H1 (cell line): ENCODE measurements around the gene NOM1. TPM values are rescaled to one million over a fixed set of nuclear protein-coding genes. Genes with fewer than 3 reads are reported as not detected.
A peak's percentile ranks its signal among the peaks of the same experiment; 100 is the strongest.

Source experiments
- CTCF ChIA-PET: fragments of 300-600 bp; sonication (Branson Sonifier 250); formaldehyde crosslinking; loops from one replicate; lab custom pipeline; 2021; ENCODE audit not compliant: partially characterized antibody; lab: Charles Lee
- POLR2A ChIA-PET: fragments of 300-600 bp; sonication (Branson Sonifier 250); formaldehyde crosslinking; loops from one replicate; lab custom pipeline; 2021; ENCODE audit warnings: inconsistent platforms; ENCODE audit not compliant: partially characterized antibody; lab: Charles Lee
- DNase-seq, 2 experiments: peaks; one replicate each; pipeline versions ENCODE4 v3.0.0 to v3.0.0-alpha.2; 2010 to 2022; ENCODE audit warnings: low spot score in 2 of 2, low read depth in 1 of 2, mixed read lengths in 1 of 2
- FAIRE-seq: peaks from 2 replicates; lab custom pipeline; 2011; peaks lifted over from hg19 to GRCh38; lab: Jason Lieb, UNC
- H2AFZ ChIP-seq: 2 replicates; pipeline ENCODE4 v1.8.1; 2012; ENCODE audit warnings: low read length, inconsistent platforms
- H2AK5ac ChIP-seq: 2 replicates; pipeline ENCODE4 v1.6.1; 2013; ENCODE audit warnings: low read depth, low read length
- H2BK120ac ChIP-seq: replicated peaks from 2 replicates; pipeline ENCODE3; 2013; ENCODE audit warnings: low read depth, low read length, inconsistent platforms
- H2BK12ac ChIP-seq: 2 replicates; pipeline ENCODE4 v1.6.1; 2013; ENCODE audit warnings: low read depth, low read length
- H2BK15ac ChIP-seq: 2 replicates; pipeline ENCODE4 v1.6.1; 2013; ENCODE audit warnings: low read length
- H2BK20ac ChIP-seq: 2 replicates; pipeline ENCODE4 v1.6.1; 2013; ENCODE audit warnings: low read length
- H2BK5ac ChIP-seq: 2 replicates; pipeline ENCODE4 v1.6.1; 2013; ENCODE audit warnings: low read depth, low read length
- H3K14ac ChIP-seq: 2 replicates; pipeline ENCODE4 v1.6.1; 2013; ENCODE audit warnings: inconsistent platforms; ENCODE audit not compliant: insufficient read length
- H3K18ac ChIP-seq: 2 replicates; pipeline ENCODE4 v1.6.1; 2013; ENCODE audit warnings: low read length; ENCODE audit errors: extremely low read depth
- H3K23ac ChIP-seq: 2 replicates; pipeline ENCODE4 v1.6.1; 2013; ENCODE audit warnings: inconsistent platforms; ENCODE audit not compliant: insufficient read length
- H3K23me2 ChIP-seq: 2 replicates; pipeline ENCODE4 v1.6.1; 2013; ENCODE audit warnings: low read depth, low read length
- H3K27ac ChIP-seq: 2 replicates; pipeline ENCODE4 v1.6.1; 2011; ENCODE audit warnings: low read depth, low read length, inconsistent platforms
- H3K27me3 ChIP-seq, 4 experiments: replicated peaks in 1 of 4; 1 replicate in 1 of 4; 2 replicates in 3 of 4; pipeline versions ENCODE4 v1.6.1 to v1.8.1; 2011 to 2013; ENCODE audit warnings: low read length in 3 of 4, mild to moderate bottlenecking in 3 of 4, inconsistent platforms in 2 of 4, mixed read lengths in 2 of 4, moderate library complexity in 1 of 4; ENCODE audit not compliant: control insufficient read depth in 3 of 4, insufficient read depth in 3 of 4; ENCODE audit errors: extremely low read depth in 1 of 4
- H3K36me3 ChIP-seq, 4 experiments: 2 replicates each; pipeline versions ENCODE4 v1.6.1 to v1.8.1; 2011 to 2013; ENCODE audit warnings: mild to moderate bottlenecking in 4 of 4, low read length in 3 of 4, moderate library complexity in 2 of 4, control low read depth in 1 of 4, inconsistent platforms in 1 of 4; ENCODE audit not compliant: insufficient read depth in 4 of 4, control insufficient read depth in 2 of 4
- H3K4ac ChIP-seq: replicated peaks from 2 replicates; pipeline ENCODE3; 2013; ENCODE audit warnings: low read length, low read depth, mixed read lengths, inconsistent platforms; ENCODE audit not compliant: insufficient read length
- H3K4me1 ChIP-seq, 4 experiments: replicated peaks in 1 of 4; 1 replicate in 1 of 4; 2 replicates in 3 of 4; pipeline versions ENCODE4 v1.6.1 to v1.8.1; 2011 to 2013; ENCODE audit warnings: low read length in 3 of 4, inconsistent platforms in 2 of 4, mixed read lengths in 1 of 4; ENCODE audit not compliant: insufficient read depth in 4 of 4, control insufficient read depth in 3 of 4
- H3K4me2 ChIP-seq, 2 experiments: 2 replicates each; pipeline versions ENCODE4 v1.6.1 to v1.8.1; 2011 to 2013; ENCODE audit warnings: low read depth in 2 of 2, low read length in 2 of 2, control low read depth in 1 of 2, inconsistent platforms in 1 of 2, mild to moderate bottlenecking in 1 of 2; ENCODE audit not compliant: insufficient read depth in 1 of 2
- H3K4me3 ChIP-seq, 4 experiments: fragments of 200-600, 300-600 bp in 1 of 4; sonication (generic), shearing (Covaris generic), sonication (Bioruptor Twin) in 1 of 4; 2 replicates each; pipeline versions ENCODE4 v1.5.1 to v1.8.1; 2011 to 2016; ENCODE audit warnings: low read length in 4 of 4, low read depth in 3 of 4, control low read depth in 2 of 4, inconsistent platforms in 2 of 4, mild to moderate bottlenecking in 2 of 4, mixed read lengths in 1 of 4, moderate library complexity in 1 of 4; ENCODE audit not compliant: insufficient read depth in 2 of 4; ENCODE audit errors: extremely low read depth in 1 of 4
- H3K56ac ChIP-seq: replicated peaks from 2 replicates; pipeline ENCODE3; 2013; ENCODE audit warnings: low read depth, mild to moderate bottlenecking, mixed read lengths, low read length, inconsistent platforms; ENCODE audit not compliant: insufficient read length
- H3K79me1 ChIP-seq: 2 replicates; pipeline ENCODE4 v1.6.1; 2013; ENCODE audit warnings: low read depth, low read length, control low read depth
- H3K79me2 ChIP-seq, 2 experiments: 2 replicates each; pipeline versions ENCODE4 v1.6.1 to v1.8.1; 2012 to 2013; ENCODE audit warnings: low read length in 2 of 2, mild to moderate bottlenecking in 2 of 2, inconsistent platforms in 1 of 2; ENCODE audit not compliant: insufficient read depth in 2 of 2, control insufficient read depth in 1 of 2
- H3K9ac ChIP-seq, 4 experiments: replicated peaks in 1 of 4; 1 replicate in 1 of 4; 2 replicates in 3 of 4; pipeline versions ENCODE4 v1.6.1 to v1.8.1; 2011 to 2013; ENCODE audit warnings: low read depth in 3 of 4, low read length in 3 of 4, control low read depth in 2 of 4, mild to moderate bottlenecking in 2 of 4, moderate library complexity in 2 of 4, inconsistent platforms in 1 of 4; ENCODE audit errors: extremely low read depth in 1 of 4
- H3K9me3 ChIP-seq, 2 experiments: 2 replicates each; pipeline versions ENCODE4 v1.6.1 to v1.8.1; 2012 to 2013; ENCODE audit warnings: mild to moderate bottlenecking in 2 of 2, moderate library complexity in 2 of 2, control low read depth in 1 of 2, inconsistent platforms in 1 of 2, low read depth in 1 of 2, low read length in 1 of 2, mixed read lengths in 1 of 2; ENCODE audit not compliant: insufficient read depth in 2 of 2
- H4K20me1 ChIP-seq, 2 experiments: replicated peaks in 1 of 2; 2 replicates each; pipeline versions ENCODE3 to v1.8.1; 2011 to 2013; ENCODE audit warnings: inconsistent platforms in 2 of 2, low read length in 2 of 2, mild to moderate bottlenecking in 1 of 2; ENCODE audit not compliant: insufficient read depth in 2 of 2, control insufficient read depth in 1 of 2
- H4K5ac ChIP-seq: 2 replicates; pipeline ENCODE4 v1.6.1; 2013; ENCODE audit warnings: low read length, low read depth, mixed read lengths, inconsistent platforms; ENCODE audit not compliant: insufficient read length
- H4K8ac ChIP-seq: 2 replicates; pipeline ENCODE4 v1.8.0; 2013; ENCODE audit warnings: mild to moderate bottlenecking, moderate library complexity, low read length, inconsistent platforms; ENCODE audit not compliant: insufficient read depth; ENCODE audit errors: extremely low read depth
- H4K91ac ChIP-seq: replicated peaks from 2 replicates; pipeline ENCODE3; 2013; ENCODE audit warnings: low read length, mixed read lengths, inconsistent platforms; ENCODE audit not compliant: insufficient read length
- ATF2 ChIP-seq: IDR thresholded peaks from 2 replicates; pipeline ENCODE4 v1.6.1; 2012; ENCODE audit warnings: low read length, inconsistent platforms
- CREB1 ChIP-seq: IDR thresholded peaks from 2 replicates; pipeline ENCODE4 v1.6.1; 2012; ENCODE audit warnings: inconsistent platforms
- FOSL1 ChIP-seq: IDR thresholded peaks from 2 replicates; pipeline ENCODE4 v1.6.1; 2011; ENCODE audit warnings: mild to moderate bottlenecking, low read depth, low read length, moderate library complexity; ENCODE audit not compliant: insufficient read depth
- JUN ChIP-seq: IDR thresholded peaks from 2 replicates; pipeline ENCODE4 v1.6.1; 2011; ENCODE audit warnings: low read depth, mild to moderate bottlenecking, improper control_type of control experiment, low read length
- RFX5 ChIP-seq: IDR thresholded peaks from 2 replicates; pipeline ENCODE4 v1.6.1; 2011; ENCODE audit warnings: low read depth, low read length, improper control_type of control experiment, borderline replicate concordance
- TAF7 ChIP-seq: optimal IDR thresholded peaks from 2 replicates; pipeline ENCODE3; 2011; ENCODE audit warnings: low read depth, mild to moderate bottlenecking, inconsistent platforms, low read length, moderate library complexity, borderline replicate concordance
- WGBS, 2 experiments: shearing (Covaris generic) in 1 of 2; methylation state at CpG; one replicate each; pipeline versions ENCODE4 v1.1.6 to v1.1.7; 2013 to 2015; ENCODE audit warnings: low lambda C conversion rate in 2 of 2, mixed read lengths in 2 of 2, inconsistent platforms in 1 of 2, low coverage in 1 of 2, missing lambda C conversion rate in 1 of 2; ENCODE audit not compliant: insufficient replicate concordance in 2 of 2, insufficient coverage in 1 of 2, insufficient read length in 1 of 2; ENCODE audit errors: extremely low coverage in 1 of 2, missing lambda C conversion rate in 1 of 2; 5-methylcytosine and 5-hydroxymethylcytosine counted together
- long read RNA-seq, 2 experiments: library from RNA in 1 of 2; library from capped mRNA in 1 of 2; stranded (forward); transcript quantifications; one replicate each; pipeline ENCODE4 v2.0.0, GENCODE V29; 2021; ENCODE audit warnings: inconsistent platforms in 1 of 2
- polyA minus RNA-seq, 3 experiments: library from RNA; depleted of rRNA, polyadenylated mRNA; stranded (reverse); fragments of >200 nt; gene quantifications; 1 replicate in 2 of 3; 2 replicates in 1 of 3; pipeline ENCODE4 v1.2.3, GENCODE V29; 2011
- polyA plus RNA-seq, 7 experiments: library from polyadenylated mRNA; depleted of rRNA in 3 of 7; stranded (reverse) in 5 of 7; unstranded in 2 of 7; fragments of >200 nt in 5 of 7; fragments of 200-250 nt in 2 of 7; gene quantifications; 1 replicate in 5 of 7; 2 replicates in 1 of 7; 4 replicates in 1 of 7; pipeline versions ENCODE4 v1.2.1 to v1.2.3, GENCODE V29; 2011 to 2013; ENCODE audit warnings: missing spikeins in 2 of 7, mixed read lengths in 2 of 7
- total RNA-seq: library from RNA; stranded (reverse); fragmentation: NEBNext Ultra II Directional; extraction: Animal tissue kit (Norgen Biotek cat#: 25700); gene quantifications from 2 replicates; pipeline ENCODE4 v1.2.1, GENCODE V29; 2021

Gene NOM1
- total RNA-seq (29.1 and 31.6 TPM in 2 replicates), polyA plus RNA-seq (2011; rRNA removed) (10.6 and 16.7 TPM in 2 replicates), polyA minus RNA-seq (2011; rRNA and poly(A)+ RNA removed) (24.8 and 31.5 TPM in 2 replicates)
- polyA plus RNA-seq (2011; cell fraction: cytosol; rRNA removed): 16.5 TPM
- 48.8 TPM for polyA plus RNA-seq (2011; cell fraction: nucleus; rRNA removed)
- polyA plus RNA-seq (2012, experiment 1 of 2): 17.6 to 29.3 TPM (median 21.3 TPM) in 4 replicates
- 4.1 TPM for polyA plus RNA-seq (2012, experiment 2 of 2)
- polyA plus RNA-seq (2013, experiment 1 of 2): 13.8 TPM
- polyA plus RNA-seq (2013, experiment 2 of 2): 13.1 TPM
- 18.3 TPM for polyA minus RNA-seq (2011; cell fraction: cytosol; rRNA and poly(A)+ RNA removed)
- 51.7 TPM for polyA minus RNA-seq (2011; cell fraction: nucleus; rRNA and poly(A)+ RNA removed)
- long read RNA-seq, experiment 1, full-length matches to known transcripts: 2 of 15 reads
- long read RNA-seq, experiment 1, partial matches to known transcripts: 8 of 15 reads
- long read RNA-seq, experiment 1, other reads (novel, unspliced or antisense): 5 of 15 reads
- long read RNA-seq, experiment 2, full-length matches to known transcripts: 1 of 2 reads
- long read RNA-seq, experiment 2, partial matches to known transcripts: 1 of 2 reads
- long read RNA-seq, experiment 2, other reads (novel, unspliced or antisense): 0 of 2 reads

GRCh38 chr7:156949541-156950380, at the start of gene NOM1:
Gene NOM1, plus strand, starts transcription at chr7:156949712. Its CDS starts 26 bp downstream, at chr7:156949738.
- Histone ChIP-seq H2BK20ac (no peak within 1 kb of the TSS), H3K9ac (peak within 1 kb of the TSS; percentile 68 to 93 (median 86)), H4K8ac (peak within 1 kb of the TSS; percentile 97), H4K91ac (no peak within 1 kb of the TSS), H2BK15ac (no peak within 1 kb of the TSS), H3K27me3 (no peaks in the 10 kb centered on the region), H3K79me2 (peaks cover 15 to 45% of the 10 kb centered on the region in 2 experiments), H2AFZ (no peak within 1 kb of the TSS; the same call in 1 of the 2 replicates), H3K23ac (no peak within 1 kb of the TSS), H4K20me1 (peaks cover 12 to 18% of the 10 kb centered on the region in 2 experiments), H3K27ac (peak within 1 kb of the TSS; percentile 83; the same call in 1 of the 2 replicates), H3K36me3 (peaks cover 17 to 26% (median 24%) of the 10 kb centered on the region in 4 experiments), H3K4me3 (peak within 1 kb of the TSS; percentile 93 to 99 (median 96)), H3K4me1 (peaks cover under 1 to 10% (median 2%) of the 10 kb centered on the region in 4 experiments; a peak in 6 of 7 replicates), H2BK5ac (no peak within 1 kb of the TSS), H3K18ac (peak within 1 kb of the TSS; percentile 49; the same call in 1 of the 2 replicates), H3K79me1 (peaks cover 11% of the 10 kb centered on the region; the same call in 1 of the 2 replicates), H3K14ac (no peak within 1 kb of the TSS), H2BK120ac (no peak within 1 kb of the TSS), H3K4ac (no peak within 1 kb of the TSS), H3K9me3 (no peaks in the 10 kb centered on the region), H3K56ac (peak within 1 kb of the TSS; percentile 74), H3K4me2 (peak within 1 kb of the TSS; percentile 92 to 94), H2AK5ac (no peak within 1 kb of the TSS), H2BK12ac (no peak within 1 kb of the TSS), H4K5ac (peak within 1 kb of the TSS; percentile 78), H3K23me2 (peaks cover 10% of the 10 kb centered on the region)
- ChIA-PET CTCF (interaction anchor here (0.6 to 1.9 kb wide), 14 partner anchors 19 to 754 kb away, joined by 3 to 8 read pairs (median 3); no protein-coding TSS in a partner anchor), POLR2A (interaction anchor here (0.6 to 3.1 kb wide), 14 partner anchors 12 to 300 kb away, joined by 3 to 18 read pairs (median 4); partner anchors contain the start of gene LMBR1)
- no peak for FAIRE-seq
- WGBS, 2 experiments: 1% methylated on average over 83 of the region's 115 CpGs; no CpG with 5 or more reads in 1 of the 2 experiments
- peak in 1 of 2 experiments; percentile 93 for DNase-seq
- TF ChIP-seq JUN: no peak
- TF ChIP-seq FOSL1: no peak
- TF ChIP-seq TAF7: peak; percentile 95
- no peak for TF ChIP-seq RFX5
- TF ChIP-seq CREB1: peak; percentile 53
- no peak for TF ChIP-seq ATF2
